Measurements from ENCODE around the gene CAPG. TPM values are rescaled to one million over a fixed set of nuclear protein-coding genes. Genes with fewer than 3 reads are reported as not detected.
"Not testable (repeated sequence)": the region's sequence is repeated elsewhere in the genome, so short reads cannot be mapped to it uniquely, and the experiment has no call there.

The CAPG gene
- polyA plus RNA-seq, 2 of the 4 experiments (the other 2 are of a cell fraction) = 57.5 to 81.0 TPM

GRCh38 chr2:85440729-85441128 lies 30.6 kb upstream of the CAPG start (continued):
- TF ChIP-seq EHMT2 (IDR thresholded peaks at IDR 0.05; ENCODE audit: low read depth) = no peak

GRCh38 chr2:85439986-85440385 lies 29.8 kb upstream of the CAPG start:
- ATAC-seq (no peak), FAIRE-seq (no peak), DNase-seq (ENCODE audit: low read depth in 1 of 2, low spot score in 1 of 2) (no peak)
- ChIA-PET CTCF (interaction anchor here (5.2 to 20.5 kb wide), 2 partner anchors 18 to 112 kb away, joined by 22 to 209 read pairs; partner anchors contain the start of gene SH2D6), POLR2A (interaction anchor here (8.1 kb wide), 1 partner anchor 100 kb away, joined by 153 read pairs; the partner anchor contains the start of gene MAT2A)
- 90% methylated on average over 7 of the region's 7 CpGs for WGBS (ENCODE audit: missing lambda C conversion rate)
- H3K4me2 ChIP-seq = no peak overlapping the region
- H3K4me3 ChIP-seq = no peak overlapping the region
- no peaks in the 10 kb centered on the region for H3K9me3 ChIP-seq
- no peak for TF ChIP-seq ATOH8 (CRISPR knock-in tag; IDR thresholded peaks at IDR 0.05; ENCODE audit: low read depth)
- no peak for TF ChIP-seq ELK1 (IDR thresholded peaks at IDR 0.05; ENCODE audit: low read depth, low read length)
- no peak for TF ChIP-seq RFX5 (IDR thresholded peaks at IDR 0.05)
- TF ChIP-seq RCOR1 (IDR thresholded peaks at IDR 0.05; ENCODE audit: low read depth, low read length) = no peak
- no peak for TF ChIP-seq PBX3 (IDR thresholded peaks at IDR 0.05)
- no peak for TF ChIP-seq FOSL2 (IDR thresholded peaks at IDR 0.05)
- no peak for TF ChIP-seq FOSL2 (CRISPR knock-in tag; IDR thresholded peaks at IDR 0.05)
- no peak for TF ChIP-seq BCL3 (IDR thresholded peaks at IDR 0.05)
- no peak for TF ChIP-seq BHLHE40 (IDR thresholded peaks at IDR 0.05; ENCODE audit: low read depth, low read length)
- TF ChIP-seq ZC3H11A (IDR thresholded peaks at IDR 0.05) = no peak
- H3K27ac ChIP-seq = peak overlapping the region; percentile 91 to 95; a peak in 4 of 6 replicates
- H3K4me1 ChIP-seq = peaks cover 46% of the 10 kb centered on the region

- not testable (repeated sequence) for H3K4me2 ChIP-seq; DNase-seq (ENCODE audit: low read depth in 1 of 2, low spot score in 1 of 2); FAIRE-seq; ATAC-seq; H3K4me3 ChIP-seq; H3K9me3 ChIP-seq
- Histone ChIP-seq H3K27ac (peak overlapping the region; percentile 91 to 95; a peak in 5 of 6 replicates), H3K4me1 (peaks cover 46% of the 10 kb centered on the region)
- ChIA-PET CTCF (interaction anchor here (1.2 to 41.9 kb wide), 4 partner anchors 10 to 113 kb away, joined by 5 to 1185 read pairs (median 116); partner anchors contain the start of genes GGCX, MAT2A and SH2D6), POLR2A (interaction anchor here (8.1 kb wide), 1 partner anchor 100 kb away, joined by 153 read pairs; the partner anchor contains the start of gene MAT2A)
- 94% methylated on average over 9 of the region's 9 CpGs for WGBS (ENCODE audit: missing lambda C conversion rate)
These were observed 29.4 kb upstream of the CAPG start for GRCh38 chr2:85439569-85439968.

GRCh38 chr2:85439025-85439472 lies 28.9 kb upstream of the CAPG start:
- ATAC-seq (no peak), FAIRE-seq (no peak), DNase-seq (ENCODE audit: low read depth in 1 of 2, low spot score in 1 of 2) (no peak)
- Histone ChIP-seq H3K4me2 (peak overlapping the region; percentile 86; the same call in 2 of the 3 replicates), H3K9me3 (no peaks in the 10 kb centered on the region), H3K4me3 (no peak overlapping the region), H3K4me1 (peaks cover 48% of the 10 kb centered on the region), H3K27ac (peak overlapping the region; percentile 91 to 95)
- TF ChIP-seq FOSL2 (IDR thresholded peaks at IDR 0.05) = no peak
- no peak for TF ChIP-seq FOSL2 (CRISPR knock-in tag; IDR thresholded peaks at IDR 0.05)
- TF ChIP-seq HOXB5 (CRISPR knock-in tag; IDR thresholded peaks at IDR 0.05) = no peak
- TF ChIP-seq JUNB (IDR thresholded peaks at IDR 0.05) = no peak
- no peak for TF ChIP-seq ATOH8 (CRISPR knock-in tag; IDR thresholded peaks at IDR 0.05; ENCODE audit: low read depth)
- TF ChIP-seq FOSB (CRISPR knock-in tag; IDR thresholded peaks at IDR 0.05) = no peak
- no peak for TF ChIP-seq RCOR1 (IDR thresholded peaks at IDR 0.05; ENCODE audit: low read depth, low read length)
- TF ChIP-seq EHF (CRISPR knock-in tag; IDR thresholded peaks at IDR 0.05) = no peak
- TF ChIP-seq SREBF2 (IDR thresholded peaks at IDR 0.05) = no peak
- ChIA-PET CTCF (interaction anchor here (1.1 to 41.9 kb wide), 6 partner anchors 10 to 106 kb away, joined by 3 to 1185 read pairs (median 4); partner anchors contain the start of genes GGCX, MAT2A and SH2D6), POLR2A (interaction anchor here (2.0 to 8.1 kb wide), 6 partner anchors 11 to 105 kb away, joined by 7 to 153 read pairs (median 14); partner anchors contain the start of gene MAT2A)
- 90% methylated on average over 6 of the region's 6 CpGs for WGBS (ENCODE audit: missing lambda C conversion rate)
